ENCODE measurements around the gene SPRTN. TPM values are rescaled to one million over a fixed set of nuclear protein-coding genes. Genes with fewer than 3 reads are reported as not detected.

Gene SPRTN
- total RNA-seq, 1 donor, result 31.8 TPM

DNA sequence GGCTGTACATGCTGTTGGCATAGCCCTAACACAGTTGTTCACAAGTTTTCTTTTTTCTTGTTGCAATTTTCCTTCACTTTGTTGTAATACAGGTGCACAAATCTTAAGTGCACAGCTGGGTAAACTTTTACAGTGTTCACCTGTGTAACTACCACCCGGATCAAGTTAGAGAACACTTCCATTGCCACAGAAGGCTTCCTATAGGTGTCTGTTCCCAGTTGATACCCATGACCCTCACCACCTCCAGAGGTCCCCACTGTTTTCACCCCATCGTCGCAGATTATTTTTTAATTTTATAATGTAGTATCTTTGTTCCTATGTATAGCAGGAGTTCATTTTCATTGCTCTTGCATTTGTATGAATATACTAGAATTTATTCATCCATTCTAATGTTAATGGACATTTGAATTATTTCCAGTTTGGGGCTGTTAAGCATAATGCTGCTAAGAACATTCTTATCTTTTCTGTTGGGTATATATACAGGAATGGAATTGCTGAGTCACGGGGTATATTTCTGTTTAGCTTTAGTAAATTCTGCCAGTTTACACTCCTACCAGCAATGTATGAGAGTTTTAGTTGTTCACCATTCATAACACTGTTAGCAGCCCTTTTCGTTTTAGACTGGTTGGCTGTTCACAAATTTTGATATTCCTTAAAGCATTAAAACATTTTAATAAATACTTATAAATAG, 16.4 kb downstream of the SPRTN start:
- Histone ChIP-seq H3K4me3 (ENCODE audit: low read length) (no peak overlapping the region), H3K27me3 (ENCODE audit: insufficient read depth, low read length) (no peaks in the 10 kb centered on the region), H3K9me3 (ENCODE audit: low read depth, low read length) (no peaks in the 10 kb centered on the region), H3K4me1 (ENCODE audit: insufficient read depth, low read length) (peaks cover 7% of the 10 kb centered on the region)

DNA sequence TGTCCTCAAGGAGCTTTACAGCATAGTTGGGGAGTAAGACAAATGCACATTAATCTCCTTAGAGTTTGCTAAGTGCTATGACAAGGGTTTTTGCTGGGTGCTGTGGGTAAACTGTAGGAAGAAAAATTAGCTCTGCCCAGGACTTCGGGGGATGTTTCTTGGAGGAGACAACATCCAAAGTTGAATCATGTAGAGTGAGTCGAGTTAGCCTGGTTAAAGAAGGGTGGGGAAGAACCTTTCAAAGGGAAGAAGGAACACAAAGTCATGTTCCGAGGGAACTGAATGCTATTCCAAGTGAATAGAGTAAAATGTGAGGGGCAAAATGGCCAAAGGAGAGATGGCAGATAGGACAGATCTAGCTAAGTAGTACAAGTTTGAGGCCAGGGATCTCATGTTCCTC, 17.1 kb downstream of the SPRTN start:
- H3K9me3 ChIP-seq (ENCODE audit: low read depth, low read length), result no peaks in the 10 kb centered on the region

DNA sequence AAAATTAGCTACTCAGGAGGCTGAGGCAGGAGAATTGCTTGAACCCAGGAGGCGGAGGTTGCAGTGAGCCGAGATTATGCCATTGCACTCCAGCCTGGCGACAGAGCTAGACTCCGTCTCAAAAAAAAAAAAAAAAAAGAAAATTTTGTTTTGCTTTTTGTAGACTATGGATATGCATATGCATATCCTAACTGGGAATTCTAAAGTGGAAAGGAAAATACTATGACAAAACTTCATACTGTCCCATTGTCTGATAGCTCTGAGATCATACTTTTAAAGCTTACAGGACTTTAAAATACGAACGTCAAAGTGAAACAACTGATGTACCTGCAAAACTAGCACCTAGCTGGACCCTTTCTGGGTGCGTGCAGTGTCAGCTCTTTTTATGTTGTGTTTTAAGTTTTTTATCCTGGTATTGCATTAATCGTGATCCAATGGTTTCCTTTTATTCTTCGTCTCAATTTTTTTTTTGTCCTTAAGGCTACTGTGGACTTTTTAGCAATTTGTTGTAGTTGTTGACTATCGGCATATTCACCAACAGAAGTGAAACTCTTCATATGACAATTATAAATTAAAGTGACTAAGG, 19.2 kb downstream of the SPRTN start:
- no peaks in the 10 kb centered on the region for H3K9me3 ChIP-seq (ENCODE audit: low read depth, low read length)
- no peaks in the 10 kb centered on the region for H3K27me3 ChIP-seq (ENCODE audit: insufficient read depth, low read length)

More for the DNA sequence above, 17.1 kb downstream of the SPRTN start:
- peaks cover 7% of the 10 kb centered on the region for H3K4me1 ChIP-seq (ENCODE audit: insufficient read depth, low read length)
- H3K4me3 ChIP-seq (ENCODE audit: low read length), result no peak overlapping the region
- no peaks in the 10 kb centered on the region for H3K27me3 ChIP-seq (ENCODE audit: insufficient read depth, low read length)

DNA sequence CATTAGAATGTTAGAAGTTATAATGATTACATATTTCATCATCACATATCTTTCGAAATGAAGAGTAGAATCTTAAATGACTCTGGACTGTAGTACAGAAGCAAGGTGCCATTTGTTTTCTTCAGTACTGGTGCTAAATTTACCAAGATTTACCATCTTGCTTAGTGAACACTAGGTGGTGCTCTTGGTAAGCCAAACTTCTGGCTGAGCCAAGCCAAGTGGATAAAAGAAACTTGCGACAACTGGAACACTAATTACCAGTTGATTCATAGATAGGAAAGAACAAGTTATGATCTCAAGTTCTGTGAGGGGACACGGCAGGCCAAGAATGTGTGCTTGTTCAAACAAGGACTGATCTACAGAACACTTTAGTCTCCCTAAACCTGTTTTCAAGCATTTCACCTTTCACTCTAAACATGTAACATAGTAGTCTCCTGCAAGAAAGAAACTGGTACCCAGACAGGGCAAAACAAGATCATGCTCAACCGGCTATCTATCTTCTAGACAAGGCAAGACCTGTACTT, 19.8 kb downstream of the SPRTN start:
- peaks cover 7% of the 10 kb centered on the region for H3K4me1 ChIP-seq (ENCODE audit: insufficient read depth, low read length)
- no peak overlapping the region for H3K4me3 ChIP-seq (ENCODE audit: low read length)

More for the DNA sequence above, 19.2 kb downstream of the SPRTN start:
- Histone ChIP-seq H3K4me1 (ENCODE audit: insufficient read depth, low read length) (peaks cover 7% of the 10 kb centered on the region), H3K4me3 (ENCODE audit: low read length) (no peak overlapping the region)

DNA sequence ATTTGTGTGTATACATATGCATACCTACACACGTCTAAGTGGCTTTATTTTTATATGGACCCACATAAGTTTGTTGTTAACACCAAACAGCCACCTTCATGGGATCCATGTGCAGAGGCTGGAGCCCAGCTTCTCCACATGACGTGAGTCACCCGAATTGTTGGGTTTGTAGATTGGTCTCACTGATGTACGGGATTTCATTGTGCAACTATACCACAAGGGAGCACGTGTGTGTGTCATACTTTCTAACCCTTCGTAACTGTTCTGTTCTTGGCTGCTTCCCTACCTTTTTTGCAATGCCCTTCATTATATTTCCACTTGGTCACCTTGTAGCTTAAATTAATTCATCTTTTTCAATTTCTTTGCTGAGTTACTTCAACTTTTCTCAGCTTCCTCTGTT, 21.0 kb downstream of the SPRTN start:
- no peak overlapping the region for H3K4me3 ChIP-seq (ENCODE audit: low read length)
- H3K4me1 ChIP-seq (ENCODE audit: insufficient read depth, low read length), result peaks cover 7% of the 10 kb centered on the region
- H3K27me3 ChIP-seq (ENCODE audit: insufficient read depth, low read length), result no peaks in the 10 kb centered on the region
- H3K9me3 ChIP-seq (ENCODE audit: low read depth, low read length), result no peaks in the 10 kb centered on the region

More for the DNA sequence above, 19.8 kb downstream of the SPRTN start:
- H3K27me3 ChIP-seq (ENCODE audit: insufficient read depth, low read length), result no peaks in the 10 kb centered on the region
- no peaks in the 10 kb centered on the region for H3K9me3 ChIP-seq (ENCODE audit: low read depth, low read length)

DNA sequence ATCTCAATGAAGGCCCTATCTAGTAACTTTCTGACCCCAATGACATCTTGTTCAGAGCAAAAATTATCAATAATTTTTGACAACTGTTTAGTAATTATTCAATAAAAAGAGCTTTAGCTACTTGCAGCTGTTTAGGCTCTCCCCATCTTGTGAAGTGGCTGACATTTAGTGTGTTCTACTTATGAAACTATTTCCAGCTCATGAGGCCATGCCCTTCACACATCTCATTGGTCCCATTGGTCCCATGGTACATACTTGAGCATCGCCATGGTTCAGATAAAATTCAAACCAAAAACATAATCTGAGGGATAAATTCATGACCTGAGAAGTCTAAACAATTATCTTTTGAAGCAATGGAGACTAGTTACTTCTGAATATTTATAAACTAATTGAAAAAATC, 24.2 kb downstream of the SPRTN start:
- Histone ChIP-seq H3K4me3 (ENCODE audit: low read length) (no peak overlapping the region), H3K9me3 (ENCODE audit: low read depth, low read length) (no peaks in the 10 kb centered on the region), H3K4me1 (ENCODE audit: insufficient read depth, low read length) (peaks cover 7% of the 10 kb centered on the region), H3K27me3 (ENCODE audit: insufficient read depth, low read length) (no peaks in the 10 kb centered on the region)

DNA sequence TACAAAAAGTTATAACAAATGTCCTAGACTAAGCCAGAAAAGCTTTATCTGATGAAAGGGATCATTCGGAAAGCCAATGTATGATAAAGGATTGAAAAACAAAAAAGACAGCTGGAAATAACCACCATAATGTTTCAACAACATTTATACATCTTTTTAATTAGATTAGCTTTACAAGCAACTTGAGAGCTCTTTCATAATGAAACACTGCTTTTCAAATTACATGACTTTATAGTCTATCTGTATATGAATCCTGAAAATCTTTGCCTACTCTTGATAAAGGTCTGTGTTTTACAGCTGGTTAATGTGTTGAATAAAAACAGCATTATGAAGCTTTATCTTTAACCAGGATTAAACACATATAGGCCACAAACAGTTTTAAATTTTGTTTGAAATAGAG, 25.5 kb downstream of the SPRTN start:
- peaks cover 4% of the 10 kb centered on the region for H3K4me1 ChIP-seq (ENCODE audit: insufficient read depth, low read length)

DNA sequence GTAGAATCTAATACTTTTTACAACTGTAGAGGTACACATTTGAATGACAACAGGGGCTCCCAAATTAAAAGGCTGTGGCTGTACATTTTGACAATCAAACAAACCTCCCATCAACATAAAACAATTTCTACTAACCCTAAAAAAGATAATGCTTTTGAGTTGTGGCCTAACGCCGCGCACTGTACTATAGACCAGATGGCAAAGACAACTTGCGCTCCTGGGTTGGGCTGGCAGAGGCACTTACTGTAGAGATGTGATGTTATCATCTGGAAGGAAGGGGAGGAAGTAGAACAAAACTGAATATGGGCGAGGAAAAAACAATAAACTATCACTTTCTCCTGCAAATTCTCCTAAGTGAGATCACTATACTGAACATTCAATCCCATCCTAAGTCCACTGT, 26.1 kb downstream of the SPRTN start:
- H3K4me1 ChIP-seq (ENCODE audit: insufficient read depth, low read length), result peaks cover 2% of the 10 kb centered on the region
- no peaks in the 10 kb centered on the region for H3K9me3 ChIP-seq (ENCODE audit: low read depth, low read length)
- no peak overlapping the region for H3K4me3 ChIP-seq (ENCODE audit: low read length)
- H3K27me3 ChIP-seq (ENCODE audit: insufficient read depth, low read length), result no peaks in the 10 kb centered on the region

More for the DNA sequence above, 25.5 kb downstream of the SPRTN start:
- Histone ChIP-seq H3K9me3 (ENCODE audit: low read depth, low read length) (no peaks in the 10 kb centered on the region), H3K27me3 (ENCODE audit: insufficient read depth, low read length) (no peaks in the 10 kb centered on the region), H3K4me3 (ENCODE audit: low read length) (no peak overlapping the region)

DNA sequence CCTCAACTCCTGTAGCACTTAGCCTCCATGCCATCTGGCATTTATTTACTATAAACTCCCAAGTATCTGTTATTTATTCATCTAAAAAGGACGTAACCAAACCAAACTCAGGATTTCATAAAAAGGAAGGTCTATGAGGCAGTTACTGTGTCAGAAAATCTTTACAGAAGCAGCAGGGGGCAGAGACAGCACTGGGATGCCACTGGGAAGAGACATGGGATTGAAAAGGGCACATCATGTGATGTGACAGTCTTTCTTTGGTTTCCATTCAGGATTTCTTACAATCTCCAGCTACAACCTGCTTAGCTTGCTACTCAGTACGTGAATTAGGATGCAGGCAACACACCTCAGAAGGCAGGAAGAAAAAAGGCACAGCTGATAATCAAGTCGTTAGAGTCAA, 31.2 kb downstream of the SPRTN start:
- H3K27me3 ChIP-seq (ENCODE audit: insufficient read depth, low read length), result no peaks in the 10 kb centered on the region
- no peaks in the 10 kb centered on the region for H3K4me1 ChIP-seq (ENCODE audit: insufficient read depth, low read length)
- no peaks in the 10 kb centered on the region for H3K9me3 ChIP-seq (ENCODE audit: low read depth, low read length)
- no peak overlapping the region for H3K4me3 ChIP-seq (ENCODE audit: low read length)

DNA sequence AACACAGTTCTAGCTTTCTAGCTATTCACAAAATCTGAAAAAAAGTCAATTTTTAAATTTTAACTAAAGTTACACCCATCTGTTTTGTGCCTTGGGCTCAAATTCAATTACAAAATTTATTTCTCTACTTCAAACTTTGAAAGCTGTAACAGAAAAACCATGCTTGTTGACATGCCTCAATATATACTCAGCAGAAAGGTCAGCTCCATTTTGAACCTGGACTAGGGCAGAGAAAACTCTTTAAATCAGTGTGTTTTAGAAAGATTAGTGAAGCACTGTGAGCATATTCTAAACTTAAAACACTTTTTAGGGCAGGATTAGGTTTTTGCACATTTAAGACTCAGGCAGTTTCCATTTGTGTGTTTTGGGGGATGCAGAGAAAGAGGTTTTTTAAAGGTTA, 34.4 kb downstream of the SPRTN start:
- peaks cover 13% of the 10 kb centered on the region for H3K4me1 ChIP-seq (ENCODE audit: insufficient read depth, low read length)
- no peaks in the 10 kb centered on the region for H3K9me3 ChIP-seq (ENCODE audit: low read depth, low read length)
- H3K4me3 ChIP-seq (ENCODE audit: low read length), result no peak overlapping the region
- no peaks in the 10 kb centered on the region for H3K27me3 ChIP-seq (ENCODE audit: insufficient read depth, low read length)

DNA sequence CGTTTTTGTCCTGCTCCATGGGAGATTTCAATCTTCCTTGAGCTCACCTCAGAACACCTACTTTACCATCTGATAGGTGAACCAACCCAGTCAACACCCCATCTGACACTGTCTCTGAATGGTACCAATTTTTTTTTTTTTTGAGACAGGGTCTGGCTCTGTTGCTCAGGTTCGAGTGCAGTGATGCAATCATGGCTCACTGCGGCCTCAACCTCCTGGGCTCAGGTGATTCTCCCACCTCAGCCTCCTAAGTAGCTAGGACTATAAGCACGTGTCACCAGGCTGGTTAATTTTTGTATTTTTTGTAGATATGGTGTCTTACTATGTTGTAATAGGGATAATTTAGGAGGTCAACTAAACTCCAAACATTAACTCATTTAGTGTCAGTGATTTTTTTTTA, 36.3 kb downstream of the SPRTN start:
- H3K9me3 ChIP-seq (ENCODE audit: low read depth, low read length), result no peaks in the 10 kb centered on the region
- H3K27me3 ChIP-seq (ENCODE audit: insufficient read depth, low read length), result no peaks in the 10 kb centered on the region
- peaks cover 18% of the 10 kb centered on the region for H3K4me1 ChIP-seq (ENCODE audit: insufficient read depth, low read length)
- no peak overlapping the region for H3K4me3 ChIP-seq (ENCODE audit: low read length)

DNA sequence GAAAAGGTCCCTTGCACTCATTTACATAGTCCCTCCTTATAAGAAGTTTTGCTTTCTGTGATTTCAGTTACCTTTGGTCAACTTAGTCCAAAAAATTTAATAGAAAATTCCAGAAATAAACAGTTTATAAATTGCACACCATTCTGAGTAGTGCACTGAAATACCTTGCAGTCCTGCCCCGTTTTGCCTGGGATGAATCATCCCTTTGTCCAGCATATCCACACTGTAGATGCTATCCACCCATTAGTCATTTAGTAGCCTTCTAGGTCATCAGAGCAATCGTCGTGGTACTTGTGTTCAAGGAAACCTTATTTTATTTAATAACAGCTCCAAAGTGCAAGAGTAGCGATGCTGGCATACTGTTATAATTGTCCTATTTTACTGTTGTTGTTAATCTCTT, 38.0 kb downstream of the SPRTN start:
- Histone ChIP-seq H3K4me1 (ENCODE audit: insufficient read depth, low read length) (peaks cover 18% of the 10 kb centered on the region), H3K27me3 (ENCODE audit: insufficient read depth, low read length) (no peaks in the 10 kb centered on the region), H3K4me3 (ENCODE audit: low read length) (no peak overlapping the region), H3K9me3 (ENCODE audit: low read depth, low read length) (no peaks in the 10 kb centered on the region)

DNA sequence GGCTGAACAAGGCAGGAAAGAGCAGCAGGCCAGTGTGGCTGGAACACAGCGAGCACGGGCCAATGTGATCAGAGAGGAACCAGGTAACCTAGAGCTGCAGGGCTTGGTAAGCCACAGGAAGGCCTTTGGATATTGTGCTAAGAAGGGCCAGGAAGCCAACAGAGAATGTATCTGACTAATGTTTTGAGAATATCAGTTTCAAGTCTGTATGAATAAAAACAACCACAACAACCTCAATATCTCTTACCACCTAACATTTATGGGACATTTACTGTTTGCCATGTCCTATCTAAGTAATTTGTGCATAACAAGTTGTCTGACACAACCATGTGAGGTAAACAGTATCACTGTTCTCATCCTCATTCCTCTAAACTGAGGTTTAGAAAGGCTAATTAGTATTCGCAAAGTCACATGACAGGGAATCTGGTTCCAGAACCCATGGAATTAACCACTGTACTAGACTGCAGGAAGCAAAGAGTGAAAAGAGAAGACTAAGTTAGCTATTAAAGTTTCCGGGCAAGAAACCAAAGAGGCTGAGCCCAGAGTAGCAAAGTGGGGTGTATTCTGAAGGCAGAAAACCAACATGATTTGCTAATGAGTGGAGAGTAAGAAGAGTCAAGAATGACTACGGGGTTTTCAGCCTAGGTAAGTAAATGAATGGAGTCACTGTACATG, 38.9 kb downstream of the SPRTN start:
- no peaks in the 10 kb centered on the region for H3K27me3 ChIP-seq (ENCODE audit: insufficient read depth, low read length)
- H3K4me1 ChIP-seq (ENCODE audit: insufficient read depth, low read length), result peaks cover 18% of the 10 kb centered on the region
- no peaks in the 10 kb centered on the region for H3K9me3 ChIP-seq (ENCODE audit: low read depth, low read length)
- no peak overlapping the region for H3K4me3 ChIP-seq (ENCODE audit: low read length)

DNA sequence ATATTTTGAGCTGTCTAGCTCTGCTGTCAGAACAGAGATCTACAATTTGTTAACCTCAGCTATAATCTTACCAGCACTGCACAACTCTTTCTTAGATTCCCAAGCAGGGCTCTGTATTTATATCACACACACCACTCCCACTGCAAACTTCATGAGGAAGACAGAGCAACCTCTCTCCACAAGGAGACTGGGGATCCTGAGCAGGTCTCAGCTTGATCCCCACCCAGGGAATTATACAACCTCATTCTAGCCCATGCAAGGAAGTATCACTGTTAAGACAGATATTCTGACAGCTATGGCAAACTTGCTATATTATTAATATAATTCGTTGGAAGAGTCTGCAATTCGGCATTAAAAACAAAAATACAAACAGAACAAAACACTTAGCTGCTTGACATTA, 43.6 kb downstream of the SPRTN start:
- no peaks in the 10 kb centered on the region for H3K27me3 ChIP-seq (ENCODE audit: insufficient read depth, low read length)
- no peaks in the 10 kb centered on the region for H3K9me3 ChIP-seq (ENCODE audit: low read depth, low read length)
- H3K4me1 ChIP-seq (ENCODE audit: insufficient read depth, low read length), result peaks cover 20% of the 10 kb centered on the region
- no peak overlapping the region for H3K4me3 ChIP-seq (ENCODE audit: low read length)

DNA sequence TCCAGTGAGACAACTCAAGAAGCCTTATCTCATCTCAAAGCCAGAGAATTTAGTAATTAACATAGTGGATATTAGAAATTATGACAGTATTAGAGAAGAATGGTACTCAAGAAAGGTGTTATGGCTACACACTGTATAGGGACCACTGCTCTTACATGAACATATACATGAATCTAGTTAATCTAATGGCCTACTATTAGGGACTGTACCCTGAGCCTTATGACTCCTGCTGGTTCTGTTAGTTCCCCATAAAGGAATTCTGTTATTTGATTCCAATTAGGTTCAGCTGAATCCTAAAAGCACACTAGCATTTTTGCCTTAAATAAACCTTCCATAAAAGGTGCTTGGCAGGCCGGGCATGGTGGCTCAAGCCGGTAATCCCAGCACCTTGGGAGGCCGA, 44.3 kb downstream of the SPRTN start:
- H3K4me3 ChIP-seq (ENCODE audit: low read length), result no peak overlapping the region
- peaks cover 14% of the 10 kb centered on the region for H3K4me1 ChIP-seq (ENCODE audit: insufficient read depth, low read length)
- no peaks in the 10 kb centered on the region for H3K9me3 ChIP-seq (ENCODE audit: low read depth, low read length)

More for the DNA sequence above, 44.3 kb downstream of the SPRTN start:
- no peaks in the 10 kb centered on the region for H3K27me3 ChIP-seq (ENCODE audit: insufficient read depth, low read length)
